NCI-H1092 (cell line): ENCODE measurements around the gene VGLL3.
"Not testable (repeated sequence)": the region's sequence is repeated elsewhere in the genome, so short reads cannot be mapped to it uniquely, and the experiment has no call there.

Experiments used
- DNase-seq: peaks from one replicate; lab custom pipeline; 2025; lab: John Stamatoyannopoulos, UW

Gene VGLL3, protein sequence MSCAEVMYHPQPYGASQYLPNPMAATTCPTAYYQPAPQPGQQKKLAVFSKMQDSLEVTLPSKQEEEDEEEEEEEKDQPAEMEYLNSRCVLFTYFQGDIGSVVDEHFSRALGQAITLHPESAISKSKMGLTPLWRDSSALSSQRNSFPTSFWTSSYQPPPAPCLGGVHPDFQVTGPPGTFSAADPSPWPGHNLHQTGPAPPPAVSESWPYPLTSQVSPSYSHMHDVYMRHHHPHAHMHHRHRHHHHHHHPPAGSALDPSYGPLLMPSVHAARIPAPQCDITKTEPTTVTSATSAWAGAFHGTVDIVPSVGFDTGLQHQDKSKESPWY

DNA sequence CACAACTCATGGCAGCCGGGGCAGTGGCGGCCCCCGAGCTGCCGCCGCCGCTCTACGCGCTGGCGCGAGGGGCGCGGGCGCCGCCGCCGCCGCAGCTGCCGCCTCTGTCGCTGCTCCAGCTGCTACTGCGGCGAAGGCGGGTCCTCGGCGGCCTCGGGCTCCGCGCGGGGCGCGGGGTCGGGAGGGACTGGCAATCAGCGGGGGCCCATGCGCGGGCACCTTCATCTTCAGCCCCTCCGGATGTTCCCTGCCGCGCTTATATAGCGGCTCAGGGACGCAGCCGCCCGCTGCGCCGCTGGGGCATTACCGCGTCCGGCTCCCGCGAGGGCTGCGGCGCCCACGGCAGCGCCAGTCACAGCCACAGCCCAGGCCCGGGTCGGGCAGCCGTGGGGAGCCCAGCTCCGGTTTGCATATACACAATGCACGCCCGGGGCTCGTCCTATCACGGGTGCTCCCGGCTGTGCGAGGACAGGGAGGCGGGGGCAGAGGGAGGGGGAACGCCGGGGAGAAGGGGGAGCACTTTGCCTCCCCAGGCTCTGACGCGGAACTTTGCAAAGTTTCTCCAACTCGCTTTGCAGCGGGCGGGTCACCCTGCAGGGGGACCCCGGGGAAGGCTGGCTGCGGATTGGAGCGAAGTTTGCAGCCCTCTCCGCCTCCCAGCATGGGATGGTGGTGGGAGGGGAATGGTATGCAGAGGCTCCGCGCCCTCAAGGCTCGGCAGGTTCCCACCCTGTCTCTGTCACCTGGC is at the start of gene VGLL3:
VGLL3 (minus strand) TSS at position 416 of the 748 bp plus-strand sequence; CDS start at position 10, 406 bp downstream.
- no peak for DNase-seq

DNA sequence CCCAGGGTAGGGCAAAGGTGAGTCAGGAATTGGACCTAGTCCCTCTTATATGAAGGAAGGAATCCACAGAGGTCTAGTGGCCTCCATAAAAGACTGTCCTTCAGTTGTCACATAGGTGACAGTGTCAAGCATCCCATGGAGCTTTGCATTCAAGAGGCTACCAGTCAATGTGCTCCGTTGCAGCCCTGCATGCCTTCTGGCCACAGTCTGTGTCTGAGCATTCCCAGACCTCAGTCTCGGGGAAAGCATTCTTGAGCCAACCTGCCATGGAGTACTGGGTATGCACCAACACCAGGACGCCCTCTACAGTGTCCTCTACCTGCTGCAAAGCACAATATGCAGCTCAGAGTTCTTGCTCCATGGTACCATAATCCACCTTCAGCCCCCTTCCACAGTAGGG is 46.7 kb upstream of the VGLL3 start:
- DNase-seq = no peak

DNA sequence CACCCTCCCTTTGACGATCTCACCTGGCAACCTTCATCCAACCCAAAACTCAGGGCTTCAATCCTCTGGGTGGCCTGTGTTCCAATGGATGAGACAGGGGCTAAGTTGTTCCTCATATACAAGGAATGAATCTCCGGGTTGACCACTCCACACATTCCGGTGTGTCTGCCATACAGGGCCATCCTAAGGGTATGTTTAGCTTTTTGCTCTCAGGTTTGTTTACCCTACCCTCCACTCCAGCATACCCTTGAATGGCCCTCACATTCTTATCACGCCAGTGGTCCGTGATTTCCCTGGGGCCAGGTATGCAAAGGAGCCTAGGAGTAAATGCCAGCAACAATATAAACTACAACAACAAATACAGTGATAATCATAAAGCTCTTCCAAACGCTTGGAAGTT is 45.7 kb upstream of the VGLL3 start:
- no peak for DNase-seq

DNA sequence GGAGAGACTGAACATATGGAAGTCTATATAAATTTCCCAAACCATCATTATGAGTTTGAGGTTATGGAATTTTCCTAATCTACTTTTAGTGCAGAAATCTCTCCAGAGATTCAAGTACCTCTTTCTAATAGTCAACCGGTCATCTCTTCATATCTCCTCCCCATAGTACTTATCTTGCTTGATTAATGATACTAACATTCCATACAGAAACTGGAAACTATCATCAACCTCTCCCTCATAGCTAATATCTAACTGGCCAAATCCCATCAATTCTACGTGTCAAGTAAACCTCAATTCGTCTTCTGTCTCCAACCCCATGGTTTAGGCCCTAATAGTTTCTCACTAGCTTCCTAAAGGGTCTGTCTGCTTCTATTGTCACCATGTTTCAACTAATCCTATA is 44.4 kb upstream of the VGLL3 start:
- DNase-seq = no peak

DNA sequence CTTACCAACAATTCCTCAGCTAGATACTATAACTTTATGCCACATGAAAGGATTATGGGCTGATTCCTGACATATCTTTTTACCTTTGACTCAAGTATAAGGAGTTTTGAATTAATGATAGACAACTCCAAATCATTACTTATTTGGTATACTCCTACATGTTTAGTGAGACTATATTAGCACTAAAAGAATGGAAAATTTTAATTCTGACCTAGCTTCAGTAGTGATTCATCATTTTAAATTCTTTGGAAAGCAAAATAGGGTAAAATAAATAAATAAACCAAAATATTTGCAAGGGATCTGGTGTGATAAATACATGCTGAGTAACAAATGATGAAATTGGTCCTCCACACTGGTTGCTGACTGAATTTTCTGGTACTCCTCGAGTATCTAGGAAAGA is 42.3 kb upstream of the VGLL3 start:
- DNase-seq = no peak

DNA sequence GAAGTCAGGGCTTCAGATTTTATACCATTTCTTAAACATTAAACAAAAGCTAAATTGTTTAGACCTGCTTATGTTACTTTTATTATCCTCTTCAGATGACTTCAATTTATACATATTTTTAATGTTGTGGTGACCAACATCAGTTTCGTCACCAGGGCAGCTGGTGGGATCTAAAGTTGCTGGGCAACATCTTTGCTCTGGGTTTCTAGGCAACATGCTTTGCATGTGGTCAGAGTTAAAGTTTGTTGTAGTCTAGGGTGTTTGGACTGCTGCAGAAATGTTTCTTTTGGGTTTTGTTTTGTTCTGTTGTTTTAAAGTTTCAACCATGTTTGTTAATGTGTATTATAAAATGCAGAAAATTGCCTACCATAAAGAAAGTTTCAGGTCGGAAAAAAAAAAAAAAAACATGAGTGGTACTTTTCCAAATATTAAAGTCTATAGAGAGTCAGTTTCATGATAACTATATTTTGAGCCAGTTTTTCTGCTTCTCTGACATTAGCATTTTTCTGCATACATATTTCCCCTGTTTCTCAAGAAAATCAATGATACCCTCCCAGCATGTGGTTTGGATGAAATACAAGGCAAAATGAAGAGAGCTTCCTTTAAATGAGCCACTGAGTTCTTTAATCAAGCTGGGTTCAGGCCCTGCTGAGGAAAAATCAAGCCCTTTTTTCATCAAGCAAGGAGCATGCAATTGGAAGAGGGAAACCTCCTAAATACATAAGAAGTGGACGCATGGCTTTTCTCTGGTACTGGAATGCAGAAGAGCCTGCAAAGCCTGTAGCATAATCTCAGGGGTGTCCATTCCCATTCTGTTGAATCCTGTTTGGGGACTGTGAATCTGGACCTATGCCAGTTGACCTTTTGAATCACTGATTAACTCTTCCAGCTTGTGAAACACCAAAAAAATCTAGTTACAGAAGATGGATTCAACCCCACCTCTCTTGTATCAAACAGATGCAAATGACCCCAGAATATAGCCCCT is 35.0 kb upstream of the VGLL3 start:
- DNase-seq = no peak

DNA sequence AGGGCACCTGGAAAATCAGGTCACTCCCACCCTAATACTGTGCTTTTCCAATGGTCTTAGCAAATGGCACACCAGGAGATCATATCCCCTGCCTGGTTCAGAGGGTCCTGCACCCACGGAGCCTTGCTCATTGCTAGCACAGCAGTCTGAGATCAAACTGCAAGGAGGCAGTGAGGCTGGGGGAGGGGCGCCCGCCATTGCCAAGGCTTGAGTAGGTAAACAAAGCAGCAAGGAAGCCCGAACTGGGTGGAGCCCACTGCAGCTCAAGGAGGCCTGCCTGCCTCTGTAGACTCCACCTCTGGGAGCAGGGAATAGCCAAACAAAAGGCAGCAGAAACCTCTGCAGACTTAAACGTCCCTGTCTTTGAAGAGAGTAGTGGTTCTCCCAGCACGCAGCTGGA is 26.4 kb upstream of the VGLL3 start:
- DNase-seq = not testable (repeated sequence)

DNA sequence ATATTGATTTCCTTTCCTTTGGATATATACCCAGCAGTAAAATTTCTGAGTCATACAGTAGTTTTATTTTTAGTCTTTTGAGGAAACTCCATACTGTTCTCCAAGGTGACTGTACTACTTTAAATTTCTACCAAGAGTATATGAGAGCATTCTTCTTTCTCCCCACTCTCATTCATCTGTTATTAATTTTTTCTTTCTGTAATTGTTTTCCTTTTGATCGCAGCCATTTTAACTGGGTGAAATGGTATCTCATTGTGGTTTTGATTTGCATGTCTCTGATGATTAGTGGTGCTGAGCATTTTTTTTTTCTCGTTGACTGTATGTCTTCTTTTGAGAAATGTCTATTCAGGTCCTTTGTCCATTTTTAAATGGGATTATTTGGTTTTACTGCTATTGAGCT is 18.3 kb upstream of the VGLL3 start:
- no peak for DNase-seq

DNA sequence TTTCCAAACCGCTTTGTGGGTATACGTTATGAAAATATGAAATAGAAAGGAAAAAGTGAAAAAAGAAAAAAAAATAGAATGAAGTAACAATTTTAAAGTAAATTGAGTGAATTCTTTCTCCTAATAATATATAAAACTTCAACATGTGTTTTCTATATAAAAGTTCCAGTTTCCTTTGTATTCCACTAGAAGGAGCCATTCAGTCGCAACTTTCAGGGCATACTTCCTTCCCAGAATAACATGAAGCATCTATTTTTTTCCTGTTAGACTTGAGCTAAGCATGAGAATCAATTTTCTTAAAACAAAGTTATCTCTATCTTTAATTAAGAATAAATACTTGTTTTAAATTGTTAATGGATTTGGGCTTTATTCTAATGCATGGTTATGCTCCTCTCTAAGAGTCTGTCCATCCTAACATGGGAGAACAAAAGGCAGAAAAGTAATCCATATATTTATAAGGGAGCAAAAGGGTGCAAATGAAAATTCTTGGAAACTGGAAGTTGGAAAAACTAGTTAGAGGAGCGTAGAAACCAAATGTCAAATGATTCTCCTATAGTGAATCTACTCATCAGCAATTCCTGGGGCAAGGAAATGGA is 16.0 kb upstream of the VGLL3 start:
- DNase-seq = no peak

DNA sequence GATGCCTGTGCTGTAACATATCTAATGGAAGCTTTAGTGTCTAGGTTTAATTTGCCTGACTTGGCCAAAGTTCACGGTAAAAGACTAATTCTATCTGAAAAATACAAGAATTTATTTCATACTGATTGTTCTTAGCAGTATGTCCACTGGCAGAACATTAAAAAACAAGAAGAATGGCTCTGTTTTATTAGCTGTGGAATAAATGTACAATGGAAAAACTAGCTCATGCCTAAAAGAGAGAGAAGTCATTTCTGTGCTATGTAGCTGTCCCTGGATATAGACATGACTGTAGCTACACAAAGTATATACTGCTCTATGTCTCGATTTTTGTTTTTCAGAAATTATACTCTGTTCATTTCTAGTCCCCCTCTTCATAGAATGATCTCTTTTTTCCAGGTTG is 13.9 kb upstream of the VGLL3 start:
- DNase-seq = no peak

DNA sequence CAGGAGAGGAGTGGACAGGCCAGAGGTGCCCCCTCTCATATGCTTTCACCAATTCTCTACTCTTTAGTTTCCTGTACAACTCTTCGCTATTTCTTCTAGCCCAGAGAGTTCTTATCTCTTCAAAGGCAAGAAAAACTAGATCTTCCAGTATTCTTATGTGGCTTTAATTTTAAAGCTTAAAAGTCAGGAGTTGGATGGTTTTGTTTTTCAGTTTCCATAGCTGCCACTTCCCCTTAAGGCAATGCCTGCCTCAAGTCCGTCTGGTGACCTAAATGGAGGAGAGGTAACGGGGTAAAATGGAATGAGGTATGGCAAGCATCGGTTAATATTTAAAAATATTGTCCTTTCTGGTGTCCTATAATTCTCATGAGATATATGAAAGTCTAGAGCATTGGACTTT is 11.4 kb upstream of the VGLL3 start:
- no peak for DNase-seq

DNA sequence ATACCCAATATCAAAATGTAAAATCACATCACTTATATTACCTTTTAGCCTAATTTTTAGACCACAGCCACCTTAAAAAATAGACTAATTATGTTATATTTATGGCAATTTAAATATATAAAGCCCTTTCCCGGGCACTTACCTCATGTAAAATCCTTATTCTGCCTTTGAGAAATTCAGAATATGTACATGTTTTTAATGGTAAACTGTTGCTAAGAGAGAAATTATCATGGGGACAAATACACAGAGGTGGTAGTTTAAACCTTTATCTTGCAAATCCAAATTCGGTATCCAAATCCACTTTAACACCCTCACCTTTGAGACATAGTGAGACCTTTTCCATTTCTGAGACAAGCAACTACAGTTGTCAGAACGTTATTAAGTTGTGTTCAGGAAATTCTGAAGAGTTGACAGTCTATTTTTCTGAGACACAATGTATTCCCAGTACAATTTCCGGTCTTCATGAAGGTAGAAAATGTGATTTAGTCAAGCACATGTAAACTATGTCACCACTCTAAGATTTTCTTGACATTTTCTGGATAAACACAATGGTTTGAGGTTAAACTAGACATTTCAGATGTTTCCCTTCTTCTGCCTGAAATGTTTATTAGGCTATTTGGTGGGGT is 10.6 kb upstream of the VGLL3 start:
- DNase-seq = no peak

DNA sequence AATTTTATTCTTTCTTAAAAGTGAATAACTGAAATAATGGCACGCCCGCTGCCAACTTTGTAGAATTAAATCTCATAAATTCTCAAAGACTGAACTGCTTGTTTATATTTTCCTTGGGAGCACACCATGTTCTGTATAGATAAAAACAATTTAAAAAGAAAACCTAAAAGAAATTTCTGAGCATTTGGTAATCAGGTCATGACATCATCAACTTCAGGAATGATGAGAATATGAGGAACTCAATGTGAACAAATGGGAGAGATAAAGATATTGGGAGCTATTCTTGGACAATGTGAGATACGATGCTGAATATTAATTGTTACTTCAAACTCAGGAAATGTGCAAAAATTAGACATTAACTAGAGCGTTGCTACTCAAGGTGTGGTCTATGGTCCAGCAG is 10.0 kb upstream of the VGLL3 start:
- DNase-seq = no peak

DNA sequence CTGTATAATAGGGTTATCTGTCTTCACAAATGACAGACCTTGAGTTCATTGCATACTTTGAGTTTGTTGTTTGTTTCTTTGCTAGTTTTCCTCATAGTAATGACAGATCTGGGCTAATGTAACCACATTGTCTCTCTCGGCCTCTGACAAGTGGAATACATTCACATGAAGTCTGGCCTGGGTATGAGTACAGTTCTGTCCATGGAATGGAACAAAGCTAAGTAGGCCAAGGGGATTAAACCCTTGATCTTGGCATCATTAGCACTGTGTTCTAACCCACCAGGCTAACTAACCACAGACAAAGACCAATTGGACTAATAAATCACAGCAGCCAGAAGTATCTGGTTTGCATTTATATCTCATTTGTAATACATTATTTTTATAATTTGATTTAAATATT is 7.6 kb upstream of the VGLL3 start:
- DNase-seq = no peak

DNA sequence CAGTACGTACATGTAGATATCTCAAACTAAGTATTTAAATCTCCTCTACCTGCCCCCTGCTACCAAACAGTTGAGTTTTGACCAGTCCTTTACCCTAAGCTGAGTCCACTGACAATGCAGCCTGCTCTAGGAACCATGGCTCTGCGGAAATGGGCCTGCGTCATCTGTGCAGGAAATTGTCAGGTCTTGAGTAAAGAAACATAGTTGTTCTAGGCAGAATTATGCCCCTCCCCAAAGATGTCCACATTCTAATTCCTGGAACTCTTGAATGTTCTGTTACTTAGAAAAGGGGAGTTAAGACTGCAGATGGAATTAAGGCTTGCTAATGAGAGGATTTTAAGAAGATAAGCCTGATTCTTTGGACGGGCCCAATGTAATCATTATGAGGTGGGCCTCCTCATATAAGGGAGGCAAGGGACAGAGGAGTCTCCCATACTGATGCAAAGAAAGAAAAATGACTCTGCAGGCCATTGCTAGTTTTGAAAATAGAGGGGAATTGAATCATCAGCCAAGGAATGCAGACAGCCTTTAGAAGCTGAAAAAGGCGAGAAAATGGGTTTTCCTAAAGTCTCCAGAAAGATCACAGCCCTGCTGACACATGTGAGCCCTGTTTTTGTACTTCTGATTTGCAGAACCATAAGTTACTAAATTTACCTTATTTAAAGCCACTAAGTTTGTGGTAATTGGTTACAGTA is 5.5 kb upstream of the VGLL3 start:
- no peak for DNase-seq

DNA sequence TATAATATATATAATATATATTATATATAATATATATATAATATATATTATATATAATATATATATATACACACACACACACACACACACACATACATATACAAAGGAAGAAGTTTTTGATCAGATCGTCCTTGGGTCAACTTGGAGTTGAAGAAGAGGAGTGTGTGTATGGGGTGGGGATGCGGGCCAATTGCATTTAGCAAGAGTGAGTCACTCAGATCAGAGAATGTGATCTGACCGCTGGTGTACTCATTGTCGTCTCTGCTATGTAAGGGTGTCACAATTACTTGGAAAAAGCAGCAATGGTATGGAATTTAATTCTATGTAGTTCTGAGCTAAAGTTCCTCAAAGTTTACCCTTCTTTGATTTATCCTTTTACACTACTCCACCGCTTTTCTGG is 4.6 kb upstream of the VGLL3 start:
- no peak for DNase-seq

DNA sequence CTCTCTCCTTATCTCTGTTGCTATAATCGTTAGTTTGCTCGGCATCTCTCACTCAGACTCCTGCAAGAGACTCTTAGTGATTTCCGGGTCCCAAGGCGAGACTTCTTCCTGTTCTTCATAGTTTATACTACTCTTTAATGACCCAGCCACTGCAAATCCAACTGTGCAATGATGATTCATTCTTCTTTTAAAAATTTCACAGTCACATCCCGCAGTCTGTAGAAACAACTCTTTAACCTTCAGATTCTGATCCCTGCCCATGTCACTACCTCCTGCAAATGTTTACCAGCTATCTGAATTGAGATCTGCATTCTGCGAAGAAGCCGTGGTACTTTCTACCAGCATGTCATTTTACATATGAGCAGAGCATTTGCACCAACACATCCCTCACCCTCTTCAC is 2.8 kb upstream of the VGLL3 start:
- DNase-seq = no peak

DNA sequence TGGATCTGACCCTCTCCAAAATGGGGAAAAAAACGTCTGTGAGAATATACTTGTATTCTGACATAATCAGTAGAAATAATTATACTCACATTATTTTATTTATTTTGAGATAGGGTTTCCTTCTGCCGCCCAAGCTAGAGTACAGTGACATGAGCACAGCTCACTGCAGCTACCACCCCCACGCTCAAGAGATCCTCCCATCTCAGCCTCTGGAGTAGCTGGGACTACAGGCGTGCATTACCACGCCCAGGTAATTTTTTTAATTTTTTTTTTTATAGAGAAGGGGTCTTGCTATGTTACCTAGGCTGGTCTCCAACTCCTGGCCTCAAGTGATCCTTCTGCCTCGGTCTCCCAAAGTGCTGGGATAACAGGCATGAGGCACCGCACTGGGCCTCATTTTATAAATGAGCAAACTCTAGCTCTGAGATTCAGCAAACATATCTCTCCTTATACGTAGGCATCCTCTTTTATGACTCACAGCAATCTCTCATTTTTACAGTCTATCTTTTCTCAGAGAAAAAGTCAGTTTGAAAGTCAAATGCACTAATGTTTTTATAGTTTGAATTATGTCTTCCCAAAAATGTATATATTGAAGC is 989 bp upstream of the VGLL3 start:
- DNase-seq = no peak

DNA sequence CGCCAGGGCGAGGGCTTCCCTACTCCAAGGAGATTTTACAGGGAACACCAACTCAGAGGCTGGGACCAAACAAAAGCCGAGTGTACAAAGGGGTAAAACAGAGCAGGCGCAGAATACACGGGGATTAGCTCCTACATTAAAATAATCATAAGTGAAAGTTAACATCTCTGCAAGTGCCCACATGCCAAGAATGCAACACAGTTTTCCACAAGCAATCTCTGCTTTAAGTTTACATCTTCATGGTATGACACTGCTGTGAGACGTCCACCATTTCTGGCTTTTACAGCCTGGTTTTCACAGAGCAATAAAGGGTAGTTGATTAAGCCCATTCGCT is 500 bp upstream of the VGLL3 start:
- DNase-seq = no peak

DNA sequence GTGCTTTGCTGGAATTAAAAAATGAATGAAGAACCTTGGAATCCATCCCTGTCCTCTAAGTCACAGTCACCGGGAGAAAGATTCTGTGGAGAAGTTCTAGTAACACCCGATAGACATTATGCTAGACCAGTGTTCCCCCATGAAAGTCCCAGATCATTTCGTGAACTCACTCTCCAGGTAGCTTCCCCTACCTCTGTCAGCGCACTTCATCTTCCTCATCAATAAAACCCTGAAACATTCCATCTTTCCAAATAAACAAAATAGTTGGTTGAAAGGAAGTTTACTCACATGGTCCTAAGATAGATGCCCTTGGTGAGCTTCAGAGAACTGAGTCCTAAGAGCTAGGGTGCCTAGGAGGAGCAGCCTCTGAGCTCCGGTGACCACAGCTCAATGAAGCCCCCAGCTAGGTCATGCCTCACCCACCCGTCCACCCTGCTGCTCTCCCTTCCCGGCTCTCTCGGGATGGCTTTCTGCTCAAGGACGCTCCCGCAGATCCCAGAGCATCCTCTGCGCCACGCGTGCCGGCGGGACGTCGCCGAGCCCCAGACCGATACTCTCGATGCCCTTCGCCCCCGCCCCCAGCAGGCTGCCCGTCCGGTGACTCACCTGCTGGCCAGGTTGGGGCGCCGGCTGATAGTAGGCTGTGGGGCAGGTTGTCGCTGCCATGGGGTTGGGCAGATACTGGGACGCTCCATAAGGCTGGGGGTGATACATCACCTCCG is 776 bp downstream of the VGLL3 start:
- no peak for DNase-seq
